ENCODE results near the gene ANLN.
"Not testable (repeated sequence)": the region's sequence is repeated elsewhere in the genome, so short reads cannot be mapped to it uniquely, and the experiment has no call there.

ANLN gene

GRCh38 chr7:36379831-36380504 is 9.7 kb upstream of the ANLN start:
- H3K36me3 ChIP-seq (ENCODE audit: control insufficient read depth in 1 of 2, insufficient read depth in 2 of 2, low read length in 2 of 2) = no peaks in the 10 kb centered on the region
- no peak overlapping the region for H3K27ac ChIP-seq (ENCODE audit: low read length)
- no peaks in the 10 kb centered on the region for H3K9me3 ChIP-seq (ENCODE audit: control insufficient read depth in 1 of 2, low read length in 2 of 2)
- H3K27me3 ChIP-seq (ENCODE audit: low read depth, low read length) = no peaks in the 10 kb centered on the region
- H3K4me3 ChIP-seq (ENCODE audit: low read depth in 1 of 2, low read length in 2 of 2) = no peak overlapping the region
- no peaks in the 10 kb centered on the region for H3K4me1 ChIP-seq (ENCODE audit: control insufficient read depth in 1 of 2, insufficient read depth in 2 of 2, low read length in 2 of 2)

DNA sequence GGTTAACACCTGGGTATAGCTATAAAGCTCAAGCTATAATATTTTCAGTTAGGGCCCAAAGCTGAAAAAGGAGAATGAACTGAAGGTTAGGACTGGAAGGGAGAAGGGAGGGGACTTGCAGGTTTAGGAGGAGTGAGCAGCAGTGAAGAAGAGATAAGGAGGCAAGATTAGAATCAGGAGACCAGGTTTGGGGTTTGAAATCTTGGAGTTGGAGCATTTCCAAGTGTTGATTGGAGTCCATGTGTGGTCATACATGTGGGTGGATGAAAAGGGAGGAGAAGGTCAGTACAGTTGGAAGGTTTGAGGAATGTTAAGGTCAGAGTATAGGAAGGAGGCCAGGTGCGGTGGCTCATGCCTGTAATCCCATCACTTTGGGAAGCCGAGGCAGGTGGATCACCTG is 8.6 kb upstream of the ANLN start:
- Histone ChIP-seq H3K27me3 (ENCODE audit: low read depth, low read length) (no peaks in the 10 kb centered on the region), H3K27ac (ENCODE audit: low read length) (no peak overlapping the region), H3K4me3 (ENCODE audit: low read depth in 1 of 2, low read length in 2 of 2) (no peak overlapping the region), H3K4me1 (ENCODE audit: control insufficient read depth in 1 of 2, insufficient read depth in 2 of 2, low read length in 2 of 2) (no peaks in the 10 kb centered on the region), H3K36me3 (ENCODE audit: control insufficient read depth in 1 of 2, insufficient read depth in 2 of 2, low read length in 2 of 2) (no peaks in the 10 kb centered on the region), H3K9me3 (ENCODE audit: control insufficient read depth in 1 of 2, low read length in 2 of 2) (no peaks in the 10 kb centered on the region)

DNA sequence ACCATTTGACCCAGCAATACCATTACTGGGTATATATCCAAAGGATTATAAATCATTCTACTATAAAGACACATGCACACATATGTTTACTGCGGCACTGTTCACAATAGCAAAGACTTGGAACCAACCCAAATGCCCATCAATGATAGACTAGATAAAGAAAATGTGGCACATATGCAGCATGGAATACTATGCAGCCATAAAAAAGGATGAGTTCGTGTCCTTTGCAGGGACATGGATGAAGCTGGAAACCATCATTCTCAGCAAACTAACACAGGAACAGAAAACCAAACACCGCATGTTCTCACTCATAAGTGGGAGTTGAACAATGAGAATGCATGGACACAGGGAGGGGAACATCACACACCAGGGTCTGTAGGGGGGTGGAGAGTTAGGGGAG is 6.4 kb upstream of the ANLN start:
- H3K9me3 ChIP-seq (ENCODE audit: control insufficient read depth in 1 of 2, low read length in 2 of 2); H3K27me3 ChIP-seq (ENCODE audit: low read depth, low read length); H3K27ac ChIP-seq (ENCODE audit: low read length); H3K4me3 ChIP-seq (ENCODE audit: low read depth in 1 of 2, low read length in 2 of 2); H3K4me1 ChIP-seq (ENCODE audit: control insufficient read depth in 1 of 2, insufficient read depth in 2 of 2, low read length in 2 of 2); H3K36me3 ChIP-seq (ENCODE audit: control insufficient read depth in 1 of 2, insufficient read depth in 2 of 2, low read length in 2 of 2): not testable (repeated sequence)

DNA sequence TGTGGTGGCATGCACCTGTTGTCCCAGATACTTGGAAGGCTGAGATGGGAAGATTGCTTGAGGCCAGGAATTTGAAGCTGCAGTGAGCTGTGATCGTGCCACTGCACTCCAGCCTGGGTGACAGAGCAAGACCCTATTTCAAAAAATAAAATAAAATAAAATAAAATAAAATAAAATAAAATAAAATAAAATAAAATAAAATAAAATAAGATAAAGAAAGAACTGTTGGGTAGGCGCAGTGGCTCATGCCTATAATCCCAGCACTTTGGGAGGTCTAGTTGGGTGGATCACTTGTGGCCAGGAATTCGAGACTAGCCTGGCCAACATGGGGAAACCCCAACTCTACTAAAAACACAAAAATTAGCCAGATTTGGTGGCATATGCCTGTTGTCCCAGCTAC is 4.0 kb upstream of the ANLN start:
- not testable (repeated sequence) for H3K4me3 ChIP-seq (ENCODE audit: low read depth in 1 of 2, low read length in 2 of 2); H3K4me1 ChIP-seq (ENCODE audit: control insufficient read depth in 1 of 2, insufficient read depth in 2 of 2, low read length in 2 of 2); H3K36me3 ChIP-seq (ENCODE audit: control insufficient read depth in 1 of 2, insufficient read depth in 2 of 2, low read length in 2 of 2); H3K27ac ChIP-seq (ENCODE audit: low read length); H3K27me3 ChIP-seq (ENCODE audit: low read depth, low read length); H3K9me3 ChIP-seq (ENCODE audit: control insufficient read depth in 1 of 2, low read length in 2 of 2)

GRCh38 chr7:36387435-36388231 is 2.0 kb upstream of the ANLN start:
- Histone ChIP-seq H3K4me1 (ENCODE audit: control insufficient read depth in 1 of 2, insufficient read depth in 2 of 2, low read length in 2 of 2) (peaks cover 0 to 15% of the 10 kb centered on the region in 2 donors), H3K9me3 (ENCODE audit: control insufficient read depth in 1 of 2, low read length in 2 of 2) (no peaks in the 10 kb centered on the region), H3K4me3 (ENCODE audit: low read depth in 1 of 2, low read length in 2 of 2) (no peak overlapping the region), H3K27me3 (ENCODE audit: low read depth, low read length) (no peaks in the 10 kb centered on the region), H3K36me3 (ENCODE audit: control insufficient read depth in 1 of 2, insufficient read depth in 2 of 2, low read length in 2 of 2) (no peaks in the 10 kb centered on the region), H3K27ac (ENCODE audit: low read length) (no peak overlapping the region)

DNA sequence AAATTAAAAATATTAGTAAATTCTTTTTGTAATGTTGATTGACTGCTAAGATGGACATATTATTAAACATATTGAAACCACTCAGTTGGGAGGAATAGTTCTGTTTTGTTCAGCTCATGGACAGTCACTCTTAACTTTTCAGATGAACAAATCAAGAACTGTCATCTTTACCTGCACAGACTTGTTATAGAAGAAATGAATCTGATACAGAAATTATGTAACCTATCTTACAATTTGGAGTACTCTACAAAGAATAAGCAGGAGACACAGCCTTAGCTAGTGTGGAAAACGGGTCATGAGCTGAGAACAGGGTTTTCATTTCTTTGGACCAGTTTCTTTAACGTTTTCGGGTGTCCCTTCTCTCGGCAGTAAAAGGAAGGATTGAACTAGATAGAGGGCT is 1.2 kb upstream of the ANLN start:
- Histone ChIP-seq H3K36me3 (ENCODE audit: control insufficient read depth in 1 of 2, insufficient read depth in 2 of 2, low read length in 2 of 2) (no peaks in the 10 kb centered on the region), H3K9me3 (ENCODE audit: control insufficient read depth in 1 of 2, low read length in 2 of 2) (no peaks in the 10 kb centered on the region), H3K27me3 (ENCODE audit: low read depth, low read length) (no peaks in the 10 kb centered on the region), H3K4me1 (ENCODE audit: control insufficient read depth in 1 of 2, insufficient read depth in 2 of 2, low read length in 2 of 2) (peaks cover 0 to 15% of the 10 kb centered on the region in 2 donors), H3K27ac (ENCODE audit: low read length) (no peak overlapping the region), H3K4me3 (ENCODE audit: low read depth in 1 of 2, low read length in 2 of 2) (no peak overlapping the region)

DNA sequence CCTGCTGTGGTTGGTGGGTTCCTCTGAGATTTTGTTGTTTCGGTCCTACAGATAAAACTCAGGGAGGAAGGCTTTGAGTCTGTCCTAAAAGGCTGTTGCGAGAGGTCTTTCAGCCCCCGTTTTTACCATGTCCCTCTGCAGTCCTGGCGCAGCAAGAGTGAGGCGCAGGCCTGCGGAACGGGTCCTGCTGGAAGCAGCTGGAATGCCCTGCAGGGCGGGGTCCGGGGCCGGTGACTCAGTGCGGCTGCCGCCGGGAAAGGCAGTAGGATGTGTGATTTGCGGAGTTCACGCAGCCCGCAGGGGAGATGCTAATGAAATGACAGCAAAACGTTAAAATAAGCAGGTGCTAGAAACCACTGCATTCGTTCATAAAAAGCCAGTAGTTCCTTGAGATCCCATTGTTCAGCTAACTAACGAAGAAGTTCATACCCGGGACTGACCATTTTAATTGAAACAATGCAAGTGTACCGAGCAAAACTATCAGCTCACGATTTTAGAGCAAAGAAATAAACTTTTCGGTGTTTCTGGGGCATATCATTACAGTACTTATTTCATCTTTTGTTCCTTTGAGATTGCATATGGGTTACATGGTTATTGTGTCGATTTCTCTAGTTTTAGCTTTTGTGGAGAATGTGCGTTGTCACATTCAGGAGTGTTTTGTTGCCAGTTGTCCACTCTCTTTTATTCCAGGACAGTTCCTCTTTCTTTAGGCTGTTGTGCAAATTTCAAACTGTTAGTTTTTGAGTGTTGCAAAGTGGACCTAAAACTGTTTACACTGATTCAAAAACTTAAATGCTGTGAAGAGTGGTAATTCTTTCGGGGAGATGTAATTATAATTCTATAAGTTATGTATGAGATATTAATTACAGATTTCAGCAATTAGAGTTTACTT is 783 bp downstream of the ANLN start:
- peak overlapping the region; percentile 86 to 90 for H3K4me3 ChIP-seq (ENCODE audit: low read depth in 1 of 2, low read length in 2 of 2)
- H3K27me3 ChIP-seq (ENCODE audit: low read depth, low read length) = no peaks in the 10 kb centered on the region
- no peaks in the 10 kb centered on the region for H3K36me3 ChIP-seq (ENCODE audit: control insufficient read depth in 1 of 2, insufficient read depth in 2 of 2, low read length in 2 of 2)
- H3K4me1 ChIP-seq (ENCODE audit: control insufficient read depth in 1 of 2, insufficient read depth in 2 of 2, low read length in 2 of 2) = peaks cover 0 to 18% of the 10 kb centered on the region in 2 donors
- H3K27ac ChIP-seq (ENCODE audit: low read length) = peak overlapping the region; percentile 78
- H3K9me3 ChIP-seq (ENCODE audit: control insufficient read depth in 1 of 2, low read length in 2 of 2) = no peaks in the 10 kb centered on the region

- Histone ChIP-seq H3K27ac (ENCODE audit: low read length) (peak overlapping the region; percentile 78), H3K36me3 (ENCODE audit: control insufficient read depth in 1 of 2, insufficient read depth in 2 of 2, low read length in 2 of 2) (no peaks in the 10 kb centered on the region), H3K27me3 (ENCODE audit: low read depth, low read length) (no peaks in the 10 kb centered on the region), H3K9me3 (ENCODE audit: control insufficient read depth in 1 of 2, low read length in 2 of 2) (no peaks in the 10 kb centered on the region), H3K4me1 (ENCODE audit: control insufficient read depth in 1 of 2, insufficient read depth in 2 of 2, low read length in 2 of 2) (peaks cover 0 to 18% of the 10 kb centered on the region in 2 donors), H3K4me3 (ENCODE audit: low read depth in 1 of 2, low read length in 2 of 2) (peak overlapping the region in 1 of 2 donors; percentile 37)
Observed at GRCh38 chr7:36391436-36392198, 2.0 kb downstream of the ANLN start.

- Histone ChIP-seq H3K27ac (ENCODE audit: low read length) (no peak overlapping the region), H3K4me1 (ENCODE audit: control insufficient read depth in 1 of 2, insufficient read depth in 2 of 2, low read length in 2 of 2) (peaks cover 0 to 18% of the 10 kb centered on the region in 2 donors), H3K9me3 (ENCODE audit: control insufficient read depth in 1 of 2, low read length in 2 of 2) (no peaks in the 10 kb centered on the region), H3K27me3 (ENCODE audit: low read depth, low read length) (no peaks in the 10 kb centered on the region), H3K4me3 (ENCODE audit: low read depth in 1 of 2, low read length in 2 of 2) (no peak overlapping the region), H3K36me3 (ENCODE audit: control insufficient read depth in 1 of 2, insufficient read depth in 2 of 2, low read length in 2 of 2) (no peaks in the 10 kb centered on the region)
Observed at GRCh38 chr7:36393826-36394225, 4.2 kb downstream of the ANLN start.

- Histone ChIP-seq H3K9me3 (ENCODE audit: control insufficient read depth in 1 of 2, low read length in 2 of 2) (no peaks in the 10 kb centered on the region), H3K27ac (ENCODE audit: low read length) (no peak overlapping the region), H3K4me1 (ENCODE audit: control insufficient read depth in 1 of 2, insufficient read depth in 2 of 2, low read length in 2 of 2) (peaks cover 0 to 14% of the 10 kb centered on the region in 2 donors), H3K27me3 (ENCODE audit: low read depth, low read length) (no peaks in the 10 kb centered on the region), H3K4me3 (ENCODE audit: low read depth in 1 of 2, low read length in 2 of 2) (no peak overlapping the region), H3K36me3 (ENCODE audit: control insufficient read depth in 1 of 2, insufficient read depth in 2 of 2, low read length in 2 of 2) (no peaks in the 10 kb centered on the region)
Observed at GRCh38 chr7:36395171-36395894, 5.7 kb downstream of the ANLN start.

Measured in muscle layer of duodenum (tissue), 2 donors.